NCI-H187 treated with DMSO at 0.1 percent for 48 hours (cell line): ENCODE data around the gene CSF2RB.

Experiments
- DNase-seq: peaks from one replicate; lab custom pipeline; 2025; lab: John Stamatoyannopoulos, UW

Gene CSF2RB

DNA sequence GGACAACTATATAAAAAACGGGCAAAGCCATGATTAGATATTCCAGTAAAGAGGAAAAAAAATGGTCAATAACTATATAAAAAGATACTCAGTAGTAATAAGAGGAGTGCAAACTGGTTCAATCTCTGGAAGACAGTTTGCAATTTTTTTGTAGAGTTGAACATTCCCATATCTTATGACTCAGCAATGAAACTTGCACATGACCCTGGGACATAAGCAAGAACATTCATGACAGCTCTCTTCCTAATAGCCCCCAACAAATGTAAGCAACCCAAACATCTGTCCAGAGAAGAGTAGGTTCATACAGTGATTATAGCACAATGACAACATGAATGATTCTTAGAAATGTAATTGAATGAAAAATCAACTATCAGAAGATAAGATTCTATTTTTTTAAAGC, 21.8 kb upstream of the CSF2RB start:
- DNase-seq: no peak

- DNase-seq: no peak
Measured at GRCh38 chr22:36892292-36892691, 21.1 kb upstream of the CSF2RB start.

- DNase-seq: no peak
Measured at GRCh38 chr22:36893262-36893661, 20.2 kb upstream of the CSF2RB start.

DNA sequence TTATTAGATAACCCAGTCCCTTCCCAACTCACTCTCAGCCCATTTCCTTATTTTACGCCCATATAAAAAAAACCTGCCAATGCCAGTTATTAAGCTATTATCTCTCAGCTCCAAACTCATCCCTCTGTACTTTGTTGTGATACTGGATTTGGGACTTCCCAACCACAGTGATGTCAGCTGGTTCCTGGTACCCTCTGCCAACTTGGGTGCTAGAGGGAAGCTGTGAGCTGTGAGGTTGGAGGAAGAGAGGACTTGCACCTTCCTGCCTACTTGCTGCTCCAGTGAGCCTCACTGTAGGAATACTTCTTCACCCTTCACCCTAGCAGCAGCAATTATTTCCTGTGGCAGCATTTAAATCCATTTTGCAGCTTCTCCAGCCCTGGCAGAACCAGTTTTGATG, 19.2 kb upstream of the CSF2RB start:
- DNase-seq: no peak

DNA sequence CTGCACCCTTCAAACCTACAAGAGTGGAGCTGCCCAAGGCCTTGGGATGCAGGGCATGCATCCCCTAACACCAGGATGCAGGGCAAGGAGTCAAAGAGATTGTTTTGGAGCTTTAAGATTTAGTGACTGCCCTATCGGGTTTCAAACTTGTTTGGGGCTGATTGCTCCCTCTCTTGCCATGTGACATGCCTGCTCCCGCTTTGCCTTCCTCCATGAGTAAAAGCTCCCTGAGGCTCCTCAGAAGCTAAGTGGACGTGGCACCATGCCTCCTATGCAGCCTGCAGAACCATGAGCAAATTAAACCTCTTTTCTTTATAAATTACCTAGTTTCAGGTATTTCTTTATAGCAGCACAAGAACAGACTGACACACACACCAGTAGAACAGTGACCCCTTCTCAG, 15.8 kb upstream of the CSF2RB start:
- DNase-seq: no peak

DNA sequence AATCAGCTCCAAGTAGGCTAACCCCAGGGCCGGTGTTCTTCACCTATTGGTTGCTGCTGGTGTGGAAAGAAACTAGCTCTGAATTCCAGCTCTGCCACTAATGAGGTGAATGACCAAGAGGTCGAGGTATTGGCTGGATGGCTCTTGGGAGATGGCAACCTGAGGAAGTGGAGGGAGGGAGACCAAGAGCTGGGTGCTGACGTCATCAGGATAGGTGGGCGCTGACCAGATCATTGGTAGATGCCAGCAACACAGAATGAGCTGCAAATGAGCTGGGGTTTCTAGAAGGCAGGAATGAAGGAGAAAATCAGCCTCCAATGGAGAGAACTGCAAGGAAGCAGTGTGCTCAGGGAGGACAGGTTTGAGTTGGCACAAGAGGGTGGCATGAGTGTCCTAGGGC, 14.7 kb upstream of the CSF2RB start:
- DNase-seq: no peak

DNA sequence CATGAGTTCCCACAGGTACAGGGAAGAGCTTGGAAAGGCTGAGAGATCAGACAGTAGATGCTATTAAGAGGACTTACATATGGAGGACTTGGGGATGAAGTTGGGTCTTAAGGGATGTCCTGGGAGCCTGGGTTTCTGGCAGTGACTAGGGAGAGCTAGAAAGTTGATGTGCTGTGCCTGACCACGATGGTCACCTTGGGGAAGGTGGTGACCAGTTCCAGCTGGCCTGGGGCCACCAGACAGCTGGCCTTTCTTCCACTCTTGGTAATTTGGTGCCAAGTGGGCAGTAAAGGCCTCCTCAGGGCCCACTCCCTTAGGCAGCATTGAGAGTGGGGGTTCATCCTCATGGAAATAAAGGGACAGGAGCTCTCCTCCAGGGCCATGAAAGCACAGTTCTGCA, 13.9 kb upstream of the CSF2RB start:
- DNase-seq: no peak

- no peak for DNase-seq
Measured at GRCh38 chr22:36900225-36900624, 13.2 kb upstream of the CSF2RB start.

DNA sequence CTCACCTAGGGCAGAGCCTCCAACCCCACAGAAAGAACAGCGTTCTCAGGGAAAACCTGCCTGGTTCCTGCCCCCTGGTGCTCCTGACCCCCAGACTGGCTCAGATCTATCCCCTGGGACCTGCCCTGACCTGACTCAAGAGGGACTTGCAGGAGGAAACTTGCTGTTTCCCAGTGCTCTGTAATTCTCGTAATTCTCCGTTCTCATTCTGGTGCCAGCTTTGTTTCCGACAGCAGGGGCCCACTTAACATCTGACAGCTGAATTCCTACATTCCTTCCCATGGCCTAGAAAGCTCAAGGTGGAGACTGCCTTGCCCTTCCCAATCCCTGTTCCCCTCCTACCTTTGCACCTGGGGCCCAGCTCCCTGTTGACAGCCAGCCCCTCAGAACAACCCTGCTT, 12.5 kb upstream of the CSF2RB start:
- DNase-seq: no peak

- DNase-seq: no peak
Measured at GRCh38 chr22:36901411-36902142, 11.9 kb upstream of the CSF2RB start.

DNA sequence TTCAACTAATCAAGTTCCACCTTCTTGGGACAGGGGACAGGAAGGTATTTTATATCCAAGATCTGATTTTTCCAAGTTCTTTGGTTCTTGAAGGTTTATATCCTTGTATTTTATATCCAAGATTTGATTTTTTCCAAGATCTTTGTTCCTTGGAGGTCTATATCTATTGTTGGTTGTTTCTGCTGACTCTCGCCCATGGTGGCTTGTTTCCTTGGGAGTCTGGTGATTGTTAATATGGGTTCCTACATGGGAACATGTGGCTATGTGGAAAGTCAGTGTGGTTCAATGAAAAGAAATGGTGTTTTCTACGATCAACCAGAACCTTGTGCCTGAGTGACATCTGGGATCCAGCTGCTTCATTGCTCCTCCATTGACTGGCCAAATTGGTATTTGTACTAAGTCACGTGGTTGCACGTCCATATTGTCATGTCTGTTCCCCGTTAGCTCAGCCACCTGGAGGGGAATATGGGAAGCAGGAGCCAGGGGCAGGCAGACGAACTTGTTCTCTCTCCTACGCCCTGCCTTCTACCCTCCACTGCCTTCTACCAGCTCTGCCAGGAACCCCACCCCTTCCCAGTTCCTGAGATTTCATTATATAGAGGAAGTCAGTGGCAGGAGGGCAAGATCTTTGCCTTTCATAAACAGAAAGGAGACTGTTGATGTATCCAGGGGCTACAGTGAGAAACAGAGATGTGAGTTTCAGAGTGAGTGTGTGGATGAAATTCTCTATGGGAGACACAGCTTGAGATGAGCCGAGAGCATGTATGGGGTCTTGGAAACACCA, 11.1 kb upstream of the CSF2RB start:
- DNase-seq: no peak

GRCh38 chr22:36904260-36904880, 9.1 kb upstream of the CSF2RB start:
- no peak for DNase-seq

DNA sequence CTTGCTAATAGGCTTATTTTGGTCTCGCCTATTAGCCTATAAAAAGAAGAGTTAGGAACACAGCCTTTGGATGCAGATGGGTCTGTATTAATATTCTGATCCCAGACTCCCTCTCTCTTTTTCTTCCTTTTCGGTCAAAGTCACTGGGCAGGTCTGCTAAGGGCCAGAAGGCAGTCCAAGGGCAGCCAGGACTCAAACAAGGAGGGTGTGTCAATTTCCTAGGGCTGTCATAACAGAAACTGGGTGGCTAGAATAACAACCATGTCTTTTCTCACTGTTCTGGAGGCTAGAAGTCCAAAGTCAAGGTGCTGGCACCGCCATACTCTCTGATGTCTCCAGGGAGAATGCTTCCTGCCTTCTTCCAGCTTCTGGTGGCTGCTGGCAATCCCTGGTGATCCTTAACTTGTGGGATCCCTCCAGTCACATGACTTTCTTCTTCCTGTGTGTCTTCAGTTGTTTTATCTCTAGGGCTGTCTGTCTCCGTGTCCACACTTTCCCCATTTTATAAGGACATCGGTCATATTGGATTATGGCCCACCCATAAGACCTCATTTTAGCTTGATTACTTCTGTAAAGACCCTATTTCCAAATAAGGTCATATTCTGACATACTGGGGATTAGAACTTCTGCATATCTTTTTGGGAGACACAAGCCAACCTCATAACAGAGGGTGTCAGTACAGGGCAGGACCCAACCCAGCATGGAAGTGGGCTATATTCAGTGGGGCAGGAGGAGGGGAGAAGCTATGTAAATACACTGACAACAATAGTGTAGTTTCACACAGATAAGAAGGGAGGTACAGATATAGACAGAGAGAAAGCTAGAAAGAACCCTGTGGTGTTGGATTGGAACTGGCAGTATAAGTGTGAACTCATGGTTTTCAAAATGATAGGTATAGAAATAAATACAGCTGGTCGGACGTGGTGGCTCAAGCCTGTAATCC, 5.9 kb upstream of the CSF2RB start:
- no peak for DNase-seq

GRCh38 chr22:36910461-36910860, 3.0 kb upstream of the CSF2RB start:
- no peak for DNase-seq

DNA sequence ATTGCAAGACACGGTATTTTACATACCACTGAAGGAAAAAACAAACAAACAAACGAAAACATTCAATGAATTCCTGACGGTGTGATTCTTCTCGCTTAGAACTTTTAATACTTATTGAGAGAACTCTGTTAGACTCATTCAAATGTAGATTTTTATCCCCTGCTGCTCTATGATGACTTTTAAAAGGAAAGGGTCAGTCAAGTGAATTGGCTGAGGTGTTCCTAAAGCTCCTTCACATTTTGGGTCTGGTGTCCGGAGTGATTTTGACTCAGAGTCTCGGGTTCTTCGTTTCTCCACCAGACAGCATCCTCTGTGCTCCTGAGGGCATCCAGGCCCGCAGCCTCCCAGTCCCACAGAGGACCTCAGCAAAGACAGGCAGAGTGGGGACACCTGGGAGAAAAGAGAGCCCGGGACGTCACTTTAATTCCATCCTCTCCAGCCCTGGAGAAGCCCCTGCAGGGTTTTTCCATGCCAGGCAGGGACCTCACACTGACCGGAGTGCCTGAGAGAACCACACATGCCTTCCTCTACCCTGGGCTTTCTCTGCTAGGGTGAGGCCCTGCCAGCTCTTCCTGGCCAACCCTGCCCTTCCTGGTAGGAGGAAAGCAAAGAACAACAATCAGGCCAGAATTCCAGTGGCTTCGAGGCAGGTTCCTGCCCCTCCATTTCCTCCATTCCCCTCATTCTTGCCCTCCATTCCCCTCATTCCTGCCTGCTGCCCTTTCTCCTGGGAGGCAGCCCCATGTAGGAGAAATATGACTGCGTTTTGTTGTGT, 1.4 kb upstream of the CSF2RB start:
- DNase-seq: no peak

- no peak for DNase-seq
Measured at GRCh38 chr22:36912694-36913426, 568 bp upstream of the CSF2RB start.

DNA sequence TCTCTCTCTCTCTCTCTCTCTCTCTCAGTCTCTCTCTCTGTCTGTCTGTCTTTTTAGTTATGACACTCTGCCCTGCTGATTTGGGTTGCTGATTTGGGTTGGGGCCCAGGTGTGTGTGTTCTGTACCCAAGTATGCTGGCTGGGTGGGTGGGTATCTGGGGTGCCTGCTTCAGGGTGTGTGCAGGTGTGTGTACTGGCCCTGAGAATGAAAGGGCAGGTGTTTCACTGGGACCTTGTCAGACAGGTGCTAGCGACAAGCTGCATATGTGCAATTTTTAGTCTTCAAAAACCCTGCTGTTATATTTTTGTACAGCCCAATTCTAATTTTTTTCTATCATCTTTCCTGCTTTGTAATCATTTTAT, 943 bp downstream of the CSF2RB start:
- no peak for DNase-seq

- DNase-seq: no peak
Measured at GRCh38 chr22:36916034-36916433, 2.6 kb downstream of the CSF2RB start.

DNA sequence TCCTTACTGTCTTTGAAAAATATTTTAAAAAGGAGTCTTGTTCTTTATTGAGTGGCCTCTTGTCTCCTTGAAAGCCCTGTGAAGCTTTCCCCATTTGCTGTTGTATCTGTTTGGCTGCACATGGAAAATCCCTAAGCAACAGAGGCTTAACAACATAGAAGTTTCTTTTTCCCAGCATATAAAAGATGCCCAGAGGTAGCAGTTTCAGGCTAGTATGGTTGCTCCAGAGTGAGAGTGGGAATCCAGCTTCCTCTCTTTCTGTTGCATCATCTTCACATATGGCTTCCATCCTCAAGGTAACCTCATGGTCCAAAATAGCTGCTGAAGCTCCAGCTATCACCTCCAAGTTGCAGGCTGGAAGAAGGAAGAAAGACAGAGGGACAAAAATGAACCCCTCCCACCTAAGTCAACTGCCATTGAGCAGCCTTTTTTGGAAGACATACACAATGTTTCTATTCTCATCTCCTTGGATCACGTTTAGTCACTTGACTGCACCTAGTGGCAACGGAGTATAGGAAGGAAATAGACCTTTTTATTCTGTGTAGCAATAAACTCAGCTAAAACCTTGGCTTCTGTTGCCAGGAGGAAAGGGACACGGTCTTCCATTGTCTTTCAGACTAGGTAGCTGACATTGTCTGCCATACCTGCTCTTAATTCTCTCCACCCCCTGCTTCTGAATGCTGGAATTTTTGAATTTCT, 5.3 kb downstream of the CSF2RB start:
- no peak for DNase-seq
